ENCODE measurements around the gene TSKU.

DNA sequence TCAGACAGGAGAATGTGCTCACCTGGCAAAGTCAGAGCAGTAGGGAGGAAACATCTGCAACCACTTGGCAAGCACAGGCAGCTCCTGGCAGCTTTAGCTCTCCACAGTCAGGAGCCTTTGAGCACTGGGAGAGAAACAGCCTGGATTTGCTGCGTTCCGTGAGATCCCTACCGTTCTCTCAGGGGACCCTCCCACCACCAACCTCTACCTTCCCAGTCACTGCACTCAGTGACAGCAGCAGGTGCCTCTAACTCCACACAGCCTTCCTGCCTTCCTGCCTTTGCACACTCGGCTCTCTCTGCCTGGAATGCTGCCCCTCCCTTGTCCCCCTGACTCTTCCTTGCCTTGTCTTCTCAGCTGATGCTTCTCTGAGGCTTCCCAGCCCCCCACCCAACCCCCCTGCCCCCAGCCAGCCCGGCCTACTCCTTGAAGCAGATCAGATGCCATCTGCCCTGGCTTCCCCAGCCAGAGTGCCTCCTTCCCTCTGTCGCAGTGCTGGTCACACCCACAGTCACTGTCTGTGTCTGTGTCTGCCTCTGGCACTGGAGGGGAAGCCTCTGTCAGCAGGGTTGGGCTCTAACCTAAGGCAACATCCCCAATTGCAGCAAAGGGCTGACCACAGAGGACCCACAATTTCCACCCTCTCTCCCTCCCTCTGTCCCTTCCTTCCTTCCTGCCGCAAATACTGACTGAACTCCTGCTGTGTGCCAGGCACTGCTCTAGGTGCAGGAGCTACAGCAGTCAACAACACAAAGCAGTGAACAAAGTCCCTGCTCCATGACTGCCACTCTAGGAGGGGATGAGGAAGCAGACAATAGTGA is 14.9 kb upstream of the TSKU start:
- TF ChIP-seq, protein P1, sequence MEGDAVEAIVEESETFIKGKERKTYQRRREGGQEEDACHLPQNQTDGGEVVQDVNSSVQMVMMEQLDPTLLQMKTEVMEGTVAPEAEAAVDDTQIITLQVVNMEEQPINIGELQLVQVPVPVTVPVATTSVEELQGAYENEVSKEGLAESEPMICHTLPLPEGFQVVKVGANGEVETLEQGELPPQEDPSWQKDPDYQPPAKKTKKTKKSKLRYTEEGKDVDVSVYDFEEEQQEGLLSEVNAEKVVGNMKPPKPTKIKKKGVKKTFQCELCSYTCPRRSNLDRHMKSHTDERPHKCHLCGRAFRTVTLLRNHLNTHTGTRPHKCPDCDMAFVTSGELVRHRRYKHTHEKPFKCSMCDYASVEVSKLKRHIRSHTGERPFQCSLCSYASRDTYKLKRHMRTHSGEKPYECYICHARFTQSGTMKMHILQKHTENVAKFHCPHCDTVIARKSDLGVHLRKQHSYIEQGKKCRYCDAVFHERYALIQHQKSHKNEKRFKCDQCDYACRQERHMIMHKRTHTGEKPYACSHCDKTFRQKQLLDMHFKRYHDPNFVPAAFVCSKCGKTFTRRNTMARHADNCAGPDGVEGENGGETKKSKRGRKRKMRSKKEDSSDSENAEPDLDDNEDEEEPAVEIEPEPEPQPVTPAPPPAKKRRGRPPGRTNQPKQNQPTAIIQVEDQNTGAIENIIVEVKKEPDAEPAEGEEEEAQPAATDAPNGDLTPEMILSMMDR (IDR thresholded peaks at IDR 0.05) = no peak
- TF ChIP-seq POLR2A (IDR thresholded peaks at IDR 0.05) = no peak
